Smooth muscle cell (in vitro differentiated cells): ENCODE results near the gene UTF1. TPM values are rescaled to one million over a fixed set of nuclear protein-coding genes. Genes with fewer than 3 reads are reported as not detected.

Source experiments
- DNase-seq: peaks from one replicate; lab custom pipeline; 2025; ENCODE audit not compliant: unreplicated experiment; lab: John Stamatoyannopoulos, UW
- H2AFZ ChIP-seq: fragments of 200-600 bp; sonication (generic); 2 replicates; pipeline ENCODE4 v1.6.0; 2016; ENCODE audit warnings: antibody characterized with exemption, low read depth, mild to moderate bottlenecking
- H3F3A ChIP-seq: fragments of 200-600 bp; sonication (generic); 2 replicates; pipeline ENCODE4 v1.6.0; 2017; ENCODE audit warnings: antibody characterized with exemption, low read depth
- H3K27ac ChIP-seq: fragments of 200-600 bp; sonication (generic); 2 replicates; pipeline ENCODE4 v1.5.1; 2016; ENCODE audit warnings: low read depth, mild to moderate bottlenecking
- H3K27me3 ChIP-seq: fragments of 200-600 bp; sonication (generic); 2 replicates; pipeline ENCODE4 v1.6.1; 2016; ENCODE audit warnings: low read depth, mild to moderate bottlenecking
- H3K36me3 ChIP-seq: fragments of 200-600 bp; sonication (generic); 2 replicates; pipeline ENCODE4 v1.5.1; 2016; ENCODE audit warnings: low read depth
- H3K4me1 ChIP-seq: fragments of 200-600 bp; sonication (generic); 2 replicates; pipeline ENCODE4 v1.5.1; 2016; ENCODE audit warnings: low read depth
- H3K4me2 ChIP-seq: fragments of 200-600 bp; sonication (generic); 2 replicates; pipeline ENCODE4 v1.6.0; 2016; ENCODE audit warnings: mild to moderate bottlenecking
- H3K4me3 ChIP-seq: fragments of 200-600 bp; sonication (generic); 2 replicates; pipeline ENCODE4 v1.5.1; 2016; ENCODE audit warnings: mild to moderate bottlenecking
- H3K79me2 ChIP-seq: fragments of 200-600 bp; sonication (generic); 2 replicates; pipeline ENCODE4 v1.6.0; 2016; ENCODE audit warnings: low read depth, mild to moderate bottlenecking
- H3K9ac ChIP-seq: fragments of 200-600 bp; sonication (generic); 2 replicates; pipeline ENCODE4 v1.6.0; 2016; ENCODE audit warnings: low read depth
- H3K9me3 ChIP-seq: fragments of 200-600 bp; sonication (generic); replicated peaks from 2 replicates; pipeline ENCODE4 v1.5.1; 2016; ENCODE audit warnings: low read depth
- H4K20me1 ChIP-seq: fragments of 200-600 bp; sonication (generic); 2 replicates; pipeline ENCODE4 v1.6.0; 2016; ENCODE audit warnings: low read depth
- WGBS: methylation state at CpG from one replicate; pipeline ENCODE4 v1.1.7; 2016; ENCODE audit warnings: low lambda C conversion rate; 5-methylcytosine and 5-hydroxymethylcytosine counted together
- polyA plus RNA-seq: library from polyadenylated mRNA; unstranded; fragments of >200 nt; fragmentation: Nextera tagmentation; extraction: Ambion mirVana; gene quantifications from 2 replicates; pipeline ENCODE4 v1.2.1, GENCODE V29; 2016
- total RNA-seq: library from RNA; depleted of rRNA; stranded (reverse); fragments of >200 nt; gene quantifications from 2 replicates; pipeline ENCODE4 v1.2.3, GENCODE V29; 2014
- TF ChIP-seq, protein P1 (sequence below): fragments of 200-600 bp; sonication (generic); IDR thresholded peaks from 2 replicates; pipeline ENCODE4 v1.5.1; 2017; ENCODE audit warnings: borderline replicate concordance, mild to moderate bottlenecking, antibody characterized with exemption; ENCODE audit not compliant: insufficient read depth, poor library complexity, severe bottlenecking

Gene UTF1
- total and polyA plus RNA-seq, 2 experiments from 2014 or later, result not detected

DNA sequence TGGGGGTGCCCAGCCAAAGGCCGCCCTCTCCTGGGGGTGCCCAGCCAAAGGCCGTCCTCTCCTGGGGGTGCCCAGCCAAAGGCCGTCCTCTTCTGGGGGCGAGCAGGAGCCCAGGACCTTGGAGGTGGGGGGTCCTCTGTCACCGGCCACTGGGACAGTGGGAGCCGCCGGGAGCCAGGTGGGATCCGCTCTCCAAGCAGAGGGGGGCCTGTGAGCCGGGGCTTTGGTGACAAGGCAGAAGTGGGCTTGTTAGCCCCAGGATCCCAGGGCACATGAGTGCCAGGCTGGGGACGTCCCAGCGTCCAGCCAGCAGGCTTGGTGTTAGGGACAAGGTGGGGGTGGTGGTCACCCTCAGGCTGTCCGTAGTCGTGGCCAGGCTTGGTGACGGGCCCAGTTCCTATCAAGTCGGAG is 29.4 kb upstream of the UTF1 start:
- no peak for DNase-seq
- no peaks in the 10 kb centered on the region for H3K4me1 ChIP-seq
- no peaks in the 10 kb centered on the region for H4K20me1 ChIP-seq
- H3K4me3 ChIP-seq, result no peak overlapping the region
- TF ChIP-seq, protein P1, sequence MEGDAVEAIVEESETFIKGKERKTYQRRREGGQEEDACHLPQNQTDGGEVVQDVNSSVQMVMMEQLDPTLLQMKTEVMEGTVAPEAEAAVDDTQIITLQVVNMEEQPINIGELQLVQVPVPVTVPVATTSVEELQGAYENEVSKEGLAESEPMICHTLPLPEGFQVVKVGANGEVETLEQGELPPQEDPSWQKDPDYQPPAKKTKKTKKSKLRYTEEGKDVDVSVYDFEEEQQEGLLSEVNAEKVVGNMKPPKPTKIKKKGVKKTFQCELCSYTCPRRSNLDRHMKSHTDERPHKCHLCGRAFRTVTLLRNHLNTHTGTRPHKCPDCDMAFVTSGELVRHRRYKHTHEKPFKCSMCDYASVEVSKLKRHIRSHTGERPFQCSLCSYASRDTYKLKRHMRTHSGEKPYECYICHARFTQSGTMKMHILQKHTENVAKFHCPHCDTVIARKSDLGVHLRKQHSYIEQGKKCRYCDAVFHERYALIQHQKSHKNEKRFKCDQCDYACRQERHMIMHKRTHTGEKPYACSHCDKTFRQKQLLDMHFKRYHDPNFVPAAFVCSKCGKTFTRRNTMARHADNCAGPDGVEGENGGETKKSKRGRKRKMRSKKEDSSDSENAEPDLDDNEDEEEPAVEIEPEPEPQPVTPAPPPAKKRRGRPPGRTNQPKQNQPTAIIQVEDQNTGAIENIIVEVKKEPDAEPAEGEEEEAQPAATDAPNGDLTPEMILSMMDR, result no peak
- H3K79me2 ChIP-seq, result no peaks in the 10 kb centered on the region
- no peak overlapping the region for H2AFZ ChIP-seq
- no peak overlapping the region for H3K4me2 ChIP-seq
- no peak overlapping the region for H3K9ac ChIP-seq
- no peak overlapping the region for H3K27ac ChIP-seq
- H3K9me3 ChIP-seq, result no peaks in the 10 kb centered on the region
- H3F3A ChIP-seq, result no peaks in the 10 kb centered on the region
- no peaks in the 10 kb centered on the region for H3K36me3 ChIP-seq
- 95% methylated on average over 15 of the region's 15 CpGs for WGBS
- H3K27me3 ChIP-seq, result no peaks in the 10 kb centered on the region

DNA sequence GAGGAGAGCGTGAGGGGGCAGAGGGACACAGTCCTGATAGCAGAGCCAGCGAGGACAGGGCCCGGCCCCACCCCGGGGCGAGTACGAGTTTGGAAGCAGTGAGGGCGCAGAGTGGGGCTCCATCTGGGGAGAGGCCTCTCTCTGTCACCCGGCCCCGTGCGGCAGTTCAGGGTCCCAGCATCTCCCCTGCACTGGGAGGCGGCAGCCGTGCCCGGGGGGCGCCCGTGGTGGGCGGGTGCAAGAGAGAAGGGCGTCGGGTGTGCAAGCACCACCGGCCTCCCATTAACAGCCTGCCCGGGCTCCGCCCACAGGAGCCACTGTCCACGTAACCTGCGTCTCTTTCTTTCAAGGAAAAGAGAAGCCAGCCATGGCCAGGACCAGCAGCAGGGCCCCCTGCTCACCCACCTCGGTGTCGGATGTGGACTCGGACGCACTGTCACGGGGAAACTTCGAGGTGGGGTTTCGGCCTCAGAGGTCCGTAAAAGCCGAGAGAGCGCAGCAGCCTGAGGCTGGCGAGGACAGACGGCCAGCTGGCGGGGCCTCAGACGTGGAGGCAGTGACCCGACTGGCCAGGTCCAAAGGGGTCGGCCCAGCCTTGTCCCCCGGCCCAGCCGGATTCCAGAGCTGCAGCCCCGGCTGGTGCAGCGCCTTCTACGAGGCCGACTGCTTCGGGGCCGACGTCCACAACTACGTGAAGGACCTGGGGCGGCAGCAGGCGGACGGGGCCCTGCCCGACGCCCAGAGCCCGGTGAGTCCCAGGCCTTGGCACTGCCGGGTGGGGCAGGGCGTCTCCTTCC is 28.7 kb upstream of the UTF1 start:
- 92% methylated on average over 51 of the region's 57 CpGs for WGBS
- TF ChIP-seq, protein P1, result no peak
- Histone ChIP-seq H3K27ac (no peak overlapping the region), H2AFZ (no peak overlapping the region), H3K4me2 (no peak overlapping the region), H3K79me2 (no peaks in the 10 kb centered on the region), H3K36me3 (no peaks in the 10 kb centered on the region), H3K9me3 (no peaks in the 10 kb centered on the region), H3K4me3 (no peak overlapping the region), H3K9ac (no peak overlapping the region), H3K4me1 (no peaks in the 10 kb centered on the region), H3F3A (no peaks in the 10 kb centered on the region), H4K20me1 (no peaks in the 10 kb centered on the region), H3K27me3 (no peaks in the 10 kb centered on the region)
- DNase-seq, result no peak

DNA sequence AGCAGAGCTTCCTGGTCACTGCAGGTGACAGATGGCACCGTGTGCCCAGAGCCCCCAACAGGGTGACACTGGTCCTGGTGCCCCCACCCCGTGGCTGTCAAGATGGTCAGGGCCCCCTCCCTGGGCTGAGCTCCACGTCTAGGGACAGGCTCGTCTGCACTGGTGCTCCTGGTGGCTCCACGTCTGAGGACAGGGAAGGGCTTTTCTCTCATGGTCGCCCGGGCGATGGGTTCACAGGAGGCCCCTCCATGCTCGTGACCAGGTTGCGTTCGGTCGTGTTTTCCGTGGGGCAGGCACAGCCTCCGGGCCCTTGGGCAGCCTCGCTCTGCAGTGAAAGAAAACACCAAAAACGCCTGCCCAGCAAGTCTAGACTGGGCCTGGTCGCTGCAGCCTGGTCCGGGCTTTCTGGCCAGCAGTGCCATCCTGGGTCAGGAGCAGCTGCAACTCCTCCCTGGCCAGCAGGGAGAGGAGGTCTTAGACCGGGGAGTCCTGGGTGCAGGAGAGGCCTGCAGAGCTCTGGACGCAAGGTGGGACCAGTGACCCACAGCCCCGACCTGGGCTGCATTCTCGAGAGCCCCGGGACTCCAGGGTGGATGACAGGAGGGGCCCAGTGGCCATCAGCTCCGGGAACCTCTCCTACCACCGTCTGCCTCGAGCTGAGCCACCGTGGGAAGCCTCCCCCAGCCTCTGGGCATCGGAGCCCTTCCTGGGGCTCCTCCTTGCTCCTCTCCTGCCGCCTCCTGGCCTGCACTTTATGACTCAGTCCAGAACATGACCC is 27.9 kb upstream of the UTF1 start:
- no peaks in the 10 kb centered on the region for H3K79me2 ChIP-seq
- no peak overlapping the region for H3K9ac ChIP-seq
- H3K27me3 ChIP-seq, result no peaks in the 10 kb centered on the region
- 86% methylated on average over 29 of the region's 29 CpGs for WGBS
- no peaks in the 10 kb centered on the region for H4K20me1 ChIP-seq
- no peak overlapping the region for H2AFZ ChIP-seq
- H3K9me3 ChIP-seq, result no peaks in the 10 kb centered on the region
- H3K4me2 ChIP-seq, result no peak overlapping the region
- H3K4me1 ChIP-seq, result no peaks in the 10 kb centered on the region
- no peak for DNase-seq
- H3K4me3 ChIP-seq, result no peak overlapping the region
- TF ChIP-seq, protein P1, result no peak
- H3F3A ChIP-seq, result no peaks in the 10 kb centered on the region
- H3K36me3 ChIP-seq, result no peaks in the 10 kb centered on the region
- no peak overlapping the region for H3K27ac ChIP-seq
